Head of caudate nucleus (tissue), 42 donors: ENCODE results near the gene DEGS1.

ENCODE experiments used
- DNase-seq, 42 donors: peaks; one replicate each; pipeline versions ENCODE4 v3.0.0 to v3.0.0-alpha.2; 2020 to 2021; ENCODE audit warnings: mixed read lengths in 7 of 42
- intact Hi-C: fragments of 100-400 bp; cut with DNase I; formaldehyde crosslinking; loops from one replicate; pipeline ENCODE4 v1.15.0; 2022

DEGS1 gene

GRCh38 chr1:224177356-224177999 lies 5.6 kb upstream of the DEGS1 start:
- intact Hi-C loops = no loop called here
- no peak for DNase-seq

- DNase-seq = no peak
- intact Hi-C loops = no loop called here
Observed at GRCh38 chr1:224178894-224179293, 4.1 kb upstream of the DEGS1 start.

GRCh38 chr1:224180783-224181452 lies 2.1 kb upstream of the DEGS1 start:
- intact Hi-C loops = loop anchor here (10.0 kb wide), 1 partner anchor 274 kb away; no protein-coding TSS in a partner anchor
- DNase-seq = no peak

GRCh38 chr1:224181453-224181810 lies 1.6 kb upstream of the DEGS1 start:
- no peak for DNase-seq

GRCh38 chr1:224182057-224182865 lies 779 bp upstream of the DEGS1 start:
- peak in 1 of 42 donors; percentile 21 for DNase-seq
- intact Hi-C loops = loop anchor here (2.0 to 10.0 kb wide), 3 partner anchors 67 to 273 kb away; partner anchors contain the start of genes FBXO28 and NVL

More at GRCh38 chr1:224181453-224181810, 1.6 kb upstream of the DEGS1 start:
- intact Hi-C loops = loop anchor here (10.0 kb wide), 1 partner anchor 273 kb away; no protein-coding TSS in a partner anchor

- intact Hi-C loops = loop anchor here (2.0 to 10.0 kb wide), 3 partner anchors 69 to 271 kb away; partner anchors contain the start of genes FBXO28 and NVL
- DNase-seq = peak in 39 of 42 donors; percentile 44 to 81 (median 67)
Observed at GRCh38 chr1:224183591-224184312, 712 bp downstream of the DEGS1 start.

- peak in 1 of 42 donors; percentile 31 for DNase-seq
- intact Hi-C loops = loop anchor here (10.0 kb wide), 1 partner anchor 270 kb away; no protein-coding TSS in a partner anchor
Observed at GRCh38 chr1:224185208-224185607, 2.2 kb downstream of the DEGS1 start.

- intact Hi-C loops = loop anchor here (10.0 kb wide), 1 partner anchor 267 kb away; no protein-coding TSS in a partner anchor
- DNase-seq = no peak
Observed at GRCh38 chr1:224188286-224188685, 5.2 kb downstream of the DEGS1 start.

- no peak for DNase-seq
- intact Hi-C loops = loop anchor here (10.0 kb wide), 1 partner anchor 265 kb away; no protein-coding TSS in a partner anchor
Observed at GRCh38 chr1:224189561-224189960, 6.5 kb downstream of the DEGS1 start.

GRCh38 chr1:224192082-224192788 lies 9.2 kb downstream of the DEGS1 start:
- DNase-seq = no peak
- intact Hi-C loops = no loop called here

- DNase-seq = no peak
- intact Hi-C loops = no loop called here
Observed at GRCh38 chr1:224193319-224193966, 10.4 kb downstream of the DEGS1 start.

GRCh38 chr1:224196813-224197600 lies 14.0 kb downstream of the DEGS1 start:
- no peak for DNase-seq
- intact Hi-C loops = no loop called here

- DNase-seq = no peak
- intact Hi-C loops = no loop called here
Observed at GRCh38 chr1:224198572-224198971, 15.5 kb downstream of the DEGS1 start.

- no peak for DNase-seq
- intact Hi-C loops = no loop called here
Observed at GRCh38 chr1:224199679-224200078, 16.6 kb downstream of the DEGS1 start.

- intact Hi-C loops = no loop called here
- DNase-seq = peak in 1 of 42 donors; percentile 10
Observed at GRCh38 chr1:224201383-224201782, 18.3 kb downstream of the DEGS1 start.

GRCh38 chr1:224201853-224202252 lies 18.8 kb downstream of the DEGS1 start:
- intact Hi-C loops = no loop called here
- peak in 1 of 42 donors; percentile 2 for DNase-seq
